Keratinocyte (primary cell): ENCODE measurements around the gene ERMP1. TPM values are rescaled to one million over a fixed set of nuclear protein-coding genes. Genes with fewer than 3 reads are reported as not detected.

Experiments used
- DNase-seq: peaks from one replicate; pipeline ENCODE4 v3.0.0-alpha.2; 2011; ENCODE audit warnings: low read depth, missing footprints, low spot score
- FAIRE-seq: peaks from 2 replicates; lab custom pipeline; 2011; peaks lifted over from hg19 to GRCh38; lab: Jason Lieb, UNC
- H2AFZ ChIP-seq: 2 replicates; pipeline ENCODE4 v1.6.0; 2012; ENCODE audit warnings: low read length, control low read depth, inconsistent platforms; ENCODE audit not compliant: control insufficient read depth
- H3K27ac ChIP-seq: 2 replicates; pipeline ENCODE4 v1.5.1; 2011; ENCODE audit warnings: low read length; ENCODE audit not compliant: control insufficient read depth, insufficient read depth
- H3K27me3 ChIP-seq: 3 replicates; pipeline ENCODE4 v1.6.0; 2011; ENCODE audit warnings: low read length; ENCODE audit not compliant: control insufficient read depth, insufficient read depth; ENCODE audit errors: extremely low read depth
- H3K36me3 ChIP-seq, 2 experiments: 2 replicates in 1 of 2; 3 replicates in 1 of 2; pipeline ENCODE4 v1.5.1; 2011; ENCODE audit warnings: low read length in 2 of 2, mild to moderate bottlenecking in 1 of 2; ENCODE audit not compliant: control insufficient read depth in 2 of 2, insufficient read depth in 2 of 2; ENCODE audit errors: extremely low read depth in 1 of 2
- H3K4me1 ChIP-seq: 3 replicates; pipeline ENCODE4 v1.5.1; 2011; ENCODE audit warnings: low read length; ENCODE audit not compliant: control insufficient read depth, insufficient read depth; ENCODE audit errors: extremely low read depth
- H3K4me2 ChIP-seq: 3 replicates; pipeline ENCODE4 v1.6.0; 2011; ENCODE audit warnings: low read depth, low read length; ENCODE audit not compliant: control insufficient read depth, insufficient read depth; ENCODE audit errors: extremely low read depth
- H3K4me3 ChIP-seq, 3 experiments: fragments of 200-600 bp in 1 of 3; sonication (generic) in 1 of 3; 2 replicates in 2 of 3; 3 replicates in 1 of 3; pipeline ENCODE4 v1.5.1; 2011 to 2016; ENCODE audit warnings: low read length in 3 of 3, mild to moderate bottlenecking in 3 of 3, control low read depth in 2 of 3, inconsistent platforms in 1 of 3, low read depth in 1 of 3, mixed read lengths in 1 of 3, mixed run types in 1 of 3, moderate library complexity in 1 of 3; ENCODE audit not compliant: control insufficient read depth in 2 of 3, insufficient read depth in 2 of 3; ENCODE audit errors: extremely low read depth in 1 of 3
- H3K79me2 ChIP-seq: 2 replicates; pipeline ENCODE4 v1.6.0; 2012; ENCODE audit warnings: low read length; ENCODE audit not compliant: control insufficient read depth, insufficient read depth
- H3K9ac ChIP-seq: 3 replicates; pipeline ENCODE4 v1.6.0; 2011; ENCODE audit warnings: low read length; ENCODE audit not compliant: control insufficient read depth, insufficient read depth; ENCODE audit errors: extremely low read depth
- H3K9me1 ChIP-seq: 3 replicates; pipeline ENCODE4 v1.6.0; 2011; ENCODE audit warnings: low read length; ENCODE audit not compliant: control insufficient read depth, insufficient read depth; ENCODE audit errors: extremely low read depth
- H3K9me3 ChIP-seq: 2 replicates; pipeline ENCODE4 v1.5.1; 2012; ENCODE audit warnings: low read depth, low read length; ENCODE audit not compliant: control insufficient read depth
- H4K20me1 ChIP-seq: 3 replicates; pipeline ENCODE4 v1.6.0; 2011; ENCODE audit warnings: low read length; ENCODE audit not compliant: control insufficient read depth, insufficient read depth; ENCODE audit errors: extremely low read depth
- CTCF ChIP-seq, 3 experiments: IDR thresholded peaks in 1 of 3; conservative IDR thresholded peaks in 1 of 3; optimal IDR thresholded peaks in 1 of 3; 2 replicates in 2 of 3; 3 replicates in 1 of 3; pipeline versions ENCODE3 to v1.5.1; 2011; ENCODE audit warnings: low read length in 3 of 3, mild to moderate bottlenecking in 3 of 3, moderate library complexity in 2 of 3, control low read depth in 1 of 3, inconsistent platforms in 1 of 3; ENCODE audit not compliant: insufficient read depth in 2 of 3; ENCODE audit errors: extremely low read depth in 1 of 3
- EZH2 ChIP-seq: IDR thresholded peaks from one replicate; pipeline ENCODE4 v1.6.1; 2012; ENCODE audit warnings: inconsistent platforms, mild to moderate bottlenecking, low read length, moderate library complexity
- dilution Hi-C: fragments of 300-500 bp; cut with MboI; formaldehyde crosslinking; loops from one replicate; pipeline ENCODE4 v1.7.0; 2020; ENCODE audit warnings: low sequenced_read_pairs; ENCODE audit not compliant: extremely low pct_ligation_motif_present
- polyA plus RNA-seq, 5 experiments: library from polyadenylated mRNA; depleted of rRNA in 3 of 5; stranded (reverse) in 3 of 5; stranded (forward) in 1 of 5; unstranded in 1 of 5; fragments of >200 nt; gene quantifications; 1 replicate in 1 of 5; 2 replicates in 3 of 5; 3 replicates in 1 of 5; pipeline versions ENCODE4 v1.2.1 to v1.2.3, GENCODE V29; 2011 to 2012; ENCODE audit warnings: missing spikeins in 2 of 5, low read depth in 1 of 5, low replicate concordance in 1 of 5

ERMP1 gene
- polyA plus RNA-seq, 1 donor (not counting 4 experiments of a cell fraction or from before 2014, with no cell fraction given), result 27.0 TPM

GRCh38 chr9:5857928-5858327 lies 25.0 kb upstream of the ERMP1 start:
- DNase-seq, result no peak
- FAIRE-seq, result no peak
- no peaks in the 10 kb centered on the region for H3K79me2 ChIP-seq
- H3K9ac ChIP-seq, result no peak overlapping the region
- H3K27ac ChIP-seq, result no peak overlapping the region
- no peaks in the 10 kb centered on the region for H3K9me3 ChIP-seq
- TF ChIP-seq CTCF (optimal IDR thresholded peaks at IDR 0.05 in 1 of 3, IDR thresholded peaks at IDR 0.05 in 1 of 3, conservative IDR thresholded peaks at IDR 0.05 in 1 of 3; ENCODE audit: extremely low read depth in 1 of 3, insufficient read depth in 2 of 3, low read length in 3 of 3) (no peak), EZH2 (no peak)
- no peaks in the 10 kb centered on the region for H3K27me3 ChIP-seq
- no peak overlapping the region for H2AFZ ChIP-seq
- H3K4me1 ChIP-seq, result no peaks in the 10 kb centered on the region
- no peak overlapping the region for H3K4me2 ChIP-seq
- dilution Hi-C loops, result no loop called here
- H3K9me1 ChIP-seq, result no peaks in the 10 kb centered on the region
- no peak overlapping the region for H3K4me3 ChIP-seq
- H4K20me1 ChIP-seq, result no peaks in the 10 kb centered on the region
- no peaks in the 10 kb centered on the region for H3K36me3 ChIP-seq

DNA sequence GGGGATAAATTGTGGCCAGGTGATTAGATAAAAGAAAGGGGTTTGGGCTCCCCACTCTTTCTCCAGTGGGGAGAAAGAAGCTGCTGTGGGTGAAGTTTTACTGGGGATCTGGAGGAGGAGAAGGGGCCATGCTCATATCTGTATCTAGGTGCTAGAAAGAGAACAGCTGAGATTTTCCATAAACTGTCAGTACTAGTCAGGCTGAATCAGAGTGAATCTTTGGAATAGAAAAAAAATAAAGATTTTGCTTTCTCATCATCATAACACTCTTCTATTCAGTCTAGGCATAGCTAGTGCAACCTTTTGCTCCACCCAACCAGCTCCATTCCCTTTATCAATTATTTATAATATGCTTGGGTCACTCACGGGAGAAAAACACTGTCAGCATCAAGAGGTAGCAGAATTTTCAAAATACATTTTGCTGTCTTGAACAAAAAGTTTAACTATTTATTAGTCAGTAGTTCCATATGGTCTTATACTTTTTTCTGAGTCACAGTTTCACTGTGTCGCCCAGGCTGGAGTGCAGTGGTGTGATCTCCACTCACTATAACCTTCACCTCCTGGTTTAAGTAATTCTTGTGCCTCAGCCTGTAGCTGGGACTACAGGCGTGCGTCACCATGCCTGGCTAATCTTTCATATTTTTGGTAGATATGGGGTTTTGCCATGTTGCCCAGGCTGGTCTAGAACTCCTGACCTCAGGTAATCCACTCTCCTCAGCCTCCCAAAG lies 21.3 kb upstream of the ERMP1 start:
- dilution Hi-C loops, result no loop called here
- TF ChIP-seq EZH2 (no peak), CTCF (optimal IDR thresholded peaks at IDR 0.05 in 1 of 3, IDR thresholded peaks at IDR 0.05 in 1 of 3, conservative IDR thresholded peaks at IDR 0.05 in 1 of 3; ENCODE audit: extremely low read depth in 1 of 3, insufficient read depth in 2 of 3, low read length in 3 of 3) (no peak)
- Histone ChIP-seq H4K20me1 (no peaks in the 10 kb centered on the region), H3K9ac (no peak overlapping the region), H3K36me3 (no peaks in the 10 kb centered on the region), H3K79me2 (no peaks in the 10 kb centered on the region), H3K9me1 (no peaks in the 10 kb centered on the region), H3K27me3 (no peaks in the 10 kb centered on the region), H3K4me2 (no peak overlapping the region), H3K27ac (no peak overlapping the region), H3K9me3 (no peaks in the 10 kb centered on the region), H3K4me1 (peaks cover 17% of the 10 kb centered on the region), H2AFZ (no peak overlapping the region), H3K4me3 (no peak overlapping the region)
- DNase-seq (no peak), FAIRE-seq (no peak)
